Measurements from ENCODE around the gene CTSS.

GRCh38 chr1:150808121-150808520 is 42.5 kb upstream of the CTSS start, which contains the start of gene CTSK:
- no peak for TF ChIP-seq CTCF (IDR thresholded peaks at IDR 0.05)
- TF ChIP-seq POLR2A (IDR thresholded peaks at IDR 0.05): peak in 1 of 2 donors; percentile 25
- TF ChIP-seq EP300 (IDR thresholded peaks at IDR 0.05): no peak
